GM12891 (cell line): ENCODE measurements around the gene TAF1C.

Source experiments
- POLR2A ChIP-seq: IDR thresholded peaks from 2 replicates; pipeline ENCODE4 v1.6.1; 2011; ENCODE audit warnings: low read depth, low read length, control low read depth
- POLR2AphosphoS5 ChIP-seq: IDR thresholded peaks from 2 replicates; pipeline ENCODE4 v1.6.1; 2011; ENCODE audit warnings: low read depth, low read length, control low read depth
- POU2F2 ChIP-seq: IDR thresholded peaks from 2 replicates; pipeline ENCODE4 v1.6.1; 2011; ENCODE audit warnings: low read depth, mild to moderate bottlenecking, control low read depth, low read length, moderate library complexity
- TAF1 ChIP-seq: IDR thresholded peaks from 2 replicates; pipeline ENCODE4 v1.6.1; 2011; ENCODE audit warnings: low read depth, low read length, control low read depth

GRCh38 chr16:84159800-84160199, 27.1 kb downstream of the TAF1C start:
- TF ChIP-seq POLR2A = no peak
- TF ChIP-seq POLR2AphosphoS5 = no peak
- TF ChIP-seq POU2F2 = no peak
- TF ChIP-seq TAF1 = no peak
